ENCODE measurements around the gene HS3ST4. TPM values are rescaled to one million over a fixed set of nuclear protein-coding genes. Genes with fewer than 3 reads are reported as not detected.

Gene HS3ST4
- total RNA-seq, 1 experiment from 2014 or later = not detected

- Histone ChIP-seq H3K4me1 (ENCODE audit: control insufficient read depth, insufficient read depth, low read length) (no peaks in the 10 kb centered on the region), H3K9me3 (ENCODE audit: control insufficient read depth, insufficient read depth, low read depth, low read length) (no peaks in the 10 kb centered on the region), H3K36me3 (ENCODE audit: control insufficient read depth, insufficient read depth, low read length) (no peaks in the 10 kb centered on the region), H3K4me3 (ENCODE audit: low read depth in 2 of 2, low read length in 2 of 2) (no peak overlapping the region), H3K27ac (ENCODE audit: low read length) (no peak overlapping the region), H3K27me3 (ENCODE audit: control insufficient read depth, insufficient read depth, low read length) (peaks cover 16% of the 10 kb centered on the region)
- TF ChIP-seq SIN3A (IDR thresholded peaks at IDR 0.05; ENCODE audit: borderline replicate concordance, insufficient read depth, low read depth, low read length) = no peak
- TF ChIP-seq CTCF (IDR thresholded peaks at IDR 0.05) = no peak
- no peak for TF ChIP-seq POLR2AphosphoS5 (IDR thresholded peaks at IDR 0.05; ENCODE audit: low read depth, low read length)
- no peak for TF ChIP-seq REST (IDR thresholded peaks at IDR 0.05; ENCODE audit: insufficient read depth in 1 of 2, low read depth in 2 of 2, low read length in 1 of 2)
- in situ Hi-C loops (cut with HindIII; ENCODE audit: low pct_unique_long_range_greater_than_20kb, low sequenced_read_pairs) = no loop called here
- ChIA-PET CTCF (no interaction called here), POLR2A (no interaction called here)
- ATAC-seq (no peak), DNase-seq (ENCODE audit: low read depth, low spot score) (no peak)
- intact Hi-C loops (cut with micrococcal nuclease; ENCODE audit: unreplicated experiment) = loop anchor here (5.0 kb wide), 1 partner anchor 430 kb away; no protein-coding TSS in a partner anchor
- BruUV-seq (replicated peaks) = no TSS peak
These were observed 15.8 kb downstream of the HS3ST4 start for GRCh38 chr16:25707553-25707952.

GRCh38 chr16:25707982-25708583 lies 16.3 kb downstream of the HS3ST4 start:
- Histone ChIP-seq H3K4me1 (ENCODE audit: control insufficient read depth, insufficient read depth, low read length) (no peaks in the 10 kb centered on the region), H3K9me3 (ENCODE audit: control insufficient read depth, insufficient read depth, low read depth, low read length) (no peaks in the 10 kb centered on the region), H3K36me3 (ENCODE audit: control insufficient read depth, insufficient read depth, low read length) (no peaks in the 10 kb centered on the region), H3K4me3 (ENCODE audit: low read depth in 2 of 2, low read length in 2 of 2) (no peak overlapping the region), H3K27me3 (ENCODE audit: control insufficient read depth, insufficient read depth, low read length) (peaks cover 16% of the 10 kb centered on the region), H3K27ac (ENCODE audit: low read length) (no peak overlapping the region)
- DNase-seq (ENCODE audit: low read depth, low spot score) (no peak), ATAC-seq (no peak)
- POLR2A ChIA-PET = no interaction called here
- intact Hi-C loops (cut with micrococcal nuclease; ENCODE audit: unreplicated experiment) = loop anchor here (5.0 kb wide), 1 partner anchor 431 kb away; no protein-coding TSS in a partner anchor
- CTCF ChIA-PET = interaction anchor here (0.6 kb wide), 1 partner anchor 327 kb away, joined by 6 read pairs; no protein-coding TSS in a partner anchor
- in situ Hi-C loops (cut with HindIII; ENCODE audit: low pct_unique_long_range_greater_than_20kb, low sequenced_read_pairs) = no loop called here
- TF ChIP-seq SIN3A (IDR thresholded peaks at IDR 0.05; ENCODE audit: borderline replicate concordance, insufficient read depth, low read depth, low read length) (no peak), POLR2AphosphoS5 (IDR thresholded peaks at IDR 0.05; ENCODE audit: low read depth, low read length) (no peak), CTCF (IDR thresholded peaks at IDR 0.05) (peak; percentile 79)
- no TSS peak for BruUV-seq (replicated peaks)

Data from Panc1 (cell line).